CD4-positive, alpha-beta T cell treated with Interleukin-15 for 1 hour (primary cell): ENCODE data around the gene FOCAD.
A peak's percentile ranks its signal among the peaks of the same experiment; 100 is the strongest.
"Not testable (repeated sequence)": the region's sequence is repeated elsewhere in the genome, so short reads cannot be mapped to it uniquely, and the experiment has no call there.

Experiments used
- DNase-seq: peaks from one replicate; pipeline ENCODE4 v3.0.0-alpha.2; 2020

FOCAD gene

GRCh38 chr9:20684035-20684874 is at the start of gene FOCAD:
Gene FOCAD, plus strand, starts transcription at chr9:20684259. Its CDS starts 31,095 bp downstream, at chr9:20715354.
- peak; percentile 95 for DNase-seq

GRCh38 chr9:20634895-20635294 is 49.2 kb upstream of the FOCAD start:
- DNase-seq = no peak

GRCh38 chr9:20636888-20637440 is 47.1 kb upstream of the FOCAD start:
- DNase-seq = no peak

- DNase-seq = peak; percentile 69
These were observed 43.5 kb upstream of the FOCAD start for GRCh38 chr9:20640331-20641187.

- no peak for DNase-seq
These were observed 42.0 kb upstream of the FOCAD start for GRCh38 chr9:20642045-20642444.

GRCh38 chr9:20643660-20644059 is 40.4 kb upstream of the FOCAD start:
- no peak for DNase-seq

GRCh38 chr9:20646656-20647055 is 37.4 kb upstream of the FOCAD start:
- no peak for DNase-seq

GRCh38 chr9:20649381-20649780 is 34.7 kb upstream of the FOCAD start:
- no peak for DNase-seq

- no peak for DNase-seq
These were observed 33.7 kb upstream of the FOCAD start for GRCh38 chr9:20650313-20650712.

- DNase-seq = no peak
These were observed 33.2 kb upstream of the FOCAD start for GRCh38 chr9:20650750-20651299.

- DNase-seq = no peak
These were observed 32.1 kb upstream of the FOCAD start for GRCh38 chr9:20651939-20652338.

- peak; percentile 41 for DNase-seq
These were observed 25.8 kb upstream of the FOCAD start for GRCh38 chr9:20658246-20658667.

- DNase-seq = no peak
These were observed 25.2 kb upstream of the FOCAD start for GRCh38 chr9:20658677-20659473.

- DNase-seq = no peak
These were observed 24.5 kb upstream of the FOCAD start for GRCh38 chr9:20659474-20659967.

GRCh38 chr9:20662156-20662555 is 21.9 kb upstream of the FOCAD start:
- DNase-seq = no peak

GRCh38 chr9:20663133-20663532 is 20.9 kb upstream of the FOCAD start:
- no peak for DNase-seq

GRCh38 chr9:20664501-20664900 is 19.6 kb upstream of the FOCAD start:
- no peak for DNase-seq

GRCh38 chr9:20670395-20670794 is 13.7 kb upstream of the FOCAD start:
- no peak for DNase-seq

GRCh38 chr9:20671635-20672034 is 12.4 kb upstream of the FOCAD start:
- DNase-seq = no peak

- DNase-seq = not testable (repeated sequence)
These were observed 10.5 kb upstream of the FOCAD start for GRCh38 chr9:20673537-20673936.

- no peak for DNase-seq
These were observed 2.6 kb upstream of the FOCAD start for GRCh38 chr9:20681467-20681866.

- peak; percentile 26 for DNase-seq
These were observed 566 bp upstream of the FOCAD start for GRCh38 chr9:20683351-20684034.
